CD8-positive, alpha-beta memory T cell (primary cell): ENCODE measurements around the gene ICE1. TPM values are rescaled to one million over a fixed set of nuclear protein-coding genes. Genes with fewer than 3 reads are reported as not detected.
A peak's percentile ranks its signal among the peaks of the same experiment; 100 is the strongest.
"Not testable (repeated sequence)": the region's sequence is repeated elsewhere in the genome, so short reads cannot be mapped to it uniquely, and the experiment has no call there.

ENCODE experiments used
- CTCF ChIA-PET: fragments of 350-600 bp; sonication (Branson Sonifier 250); formaldehyde crosslinking; loops from one replicate; lab custom pipeline; 2021; ENCODE audit warnings: antibody characterized with exemption; lab: Charles Lee
- POLR2A ChIA-PET: fragments of 350-600 bp; sonication (Branson Sonifier 250); formaldehyde crosslinking; loops from one replicate; lab custom pipeline; 2021; ENCODE audit warnings: antibody characterized with exemption; lab: Charles Lee
- DNase-seq, 5 donors: peaks; one replicate each; pipeline versions ENCODE4 v3.0.0 to v3.0.0-alpha.2; 2020 to 2022; ENCODE audit warnings: mixed read lengths in 1 of 5
- H3K27ac ChIP-seq: one replicate; pipeline ENCODE4 v1.7.0; 2013; ENCODE audit warnings: low read depth, mild to moderate bottlenecking, low read length, moderate library complexity
- H3K27me3 ChIP-seq: 2 replicates; pipeline ENCODE4 v1.7.0; 2013; ENCODE audit warnings: low read length, mild to moderate bottlenecking; ENCODE audit not compliant: insufficient read depth, poor library complexity, severe bottlenecking
- H3K36me3 ChIP-seq: 2 replicates; pipeline ENCODE4 v1.7.0; 2013; ENCODE audit warnings: mild to moderate bottlenecking, low read length, moderate library complexity; ENCODE audit not compliant: insufficient read depth
- H3K4me1 ChIP-seq: 2 replicates; pipeline ENCODE4 v1.7.0; 2013; ENCODE audit warnings: mild to moderate bottlenecking, low read length, moderate library complexity; ENCODE audit not compliant: insufficient read depth
- H3K4me3 ChIP-seq: 2 replicates; pipeline ENCODE4 v1.7.0; 2013; ENCODE audit warnings: mild to moderate bottlenecking, low read length
- H3K9me3 ChIP-seq: 2 replicates; pipeline ENCODE4 v1.7.0; 2013; ENCODE audit warnings: mild to moderate bottlenecking, low read length
- H3K27ac Mint-ChIP-seq, 8 donors: one replicate each; pipeline ENCODE4 v1.8.0; 2020 to 2021; ENCODE audit warnings: mixed read lengths in 8 of 8, mild to moderate bottlenecking in 6 of 8, inconsistent platforms in 3 of 8, moderate library complexity in 3 of 8
- H3K27me3 Mint-ChIP-seq, 2 donors: one replicate each; pipeline ENCODE4 v1.8.0; 2020 to 2021; ENCODE audit warnings: mixed read lengths in 2 of 2, mild to moderate bottlenecking in 1 of 2, moderate library complexity in 1 of 2
- H3K36me3 Mint-ChIP-seq, 3 donors: one replicate each; pipeline ENCODE4 v1.8.0; 2020 to 2021; ENCODE audit warnings: mixed read lengths in 3 of 3, inconsistent platforms in 1 of 3, mild to moderate bottlenecking in 1 of 3
- H3K4me1 Mint-ChIP-seq, 3 donors: one replicate each; pipeline ENCODE4 v1.8.0; 2020 to 2021; ENCODE audit warnings: mixed read lengths in 3 of 3, inconsistent platforms in 1 of 3, mild to moderate bottlenecking in 1 of 3
- H3K4me3 Mint-ChIP-seq, 7 donors: one replicate each; pipeline ENCODE4 v1.8.0; 2020 to 2021; ENCODE audit warnings: mixed read lengths in 7 of 7, mild to moderate bottlenecking in 6 of 7, moderate library complexity in 4 of 7, inconsistent platforms in 2 of 7
- H3K9me3 Mint-ChIP-seq, 5 donors: one replicate each; pipeline ENCODE4 v1.8.0; 2020 to 2022; ENCODE audit warnings: mixed read lengths in 5 of 5, mild to moderate bottlenecking in 3 of 5, moderate library complexity in 2 of 5, inconsistent platforms in 1 of 5
- polyA plus RNA-seq: library from polyadenylated mRNA; unstranded; fragments of 300-500 nt; fragmentation: Illumina TruSeq; gene quantifications from one replicate; pipeline ENCODE4 v1.2.3, GENCODE V29; 2021
- total RNA-seq, 2 experiments: library from RNA; stranded (reverse); gene quantifications; one replicate each; pipeline ENCODE4 v1.2.3, GENCODE V29; 2021

Gene ICE1
- total and polyA plus RNA-seq, 3 experiments from 2014 or later, result 20.4 to 41.7 (median 38.7) TPM

- CTCF ChIA-PET, H3K4me1 Mint-ChIP-seq, H3K36me3 ChIP-seq, DNase-seq, H3K27ac ChIP-seq, H3K27me3 Mint-ChIP-seq, H3K9me3 Mint-ChIP-seq, H3K4me1 ChIP-seq, H3K4me3 Mint-ChIP-seq, H3K9me3 ChIP-seq, POLR2A ChIA-PET, H3K27me3 ChIP-seq, H3K27ac Mint-ChIP-seq, H3K4me3 ChIP-seq: not testable (repeated sequence)
- peaks cover 1 to 13% (median 1%) of the 10 kb centered on the region in 3 donors for H3K36me3 Mint-ChIP-seq
These were observed 32.2 kb upstream of the ICE1 start for GRCh38 chr5:5390121-5390869.

- H3K4me3 Mint-ChIP-seq, H3K27ac ChIP-seq, H3K27ac Mint-ChIP-seq, H3K27me3 Mint-ChIP-seq, H3K4me1 Mint-ChIP-seq, DNase-seq, H3K4me3 ChIP-seq, H3K9me3 Mint-ChIP-seq, H3K9me3 ChIP-seq, H3K4me1 ChIP-seq, POLR2A ChIA-PET, H3K36me3 ChIP-seq, CTCF ChIA-PET, H3K27me3 ChIP-seq: not testable (repeated sequence)
- H3K36me3 Mint-ChIP-seq, result peaks cover 0 to 13% (median 1%) of the 10 kb centered on the region in 3 donors
These were observed 30.0 kb upstream of the ICE1 start for GRCh38 chr5:5392504-5392903.

- H3K27me3 Mint-ChIP-seq, H3K27ac Mint-ChIP-seq, H3K4me1 Mint-ChIP-seq, DNase-seq, H3K4me3 Mint-ChIP-seq, H3K9me3 ChIP-seq, H3K4me3 ChIP-seq, H3K27ac ChIP-seq, CTCF ChIA-PET, H3K9me3 Mint-ChIP-seq, POLR2A ChIA-PET, H3K27me3 ChIP-seq, H3K36me3 ChIP-seq, H3K4me1 ChIP-seq: not testable (repeated sequence)
- H3K36me3 Mint-ChIP-seq, result peaks cover 0 to 16% (median 1%) of the 10 kb centered on the region in 3 donors
These were observed 28.0 kb upstream of the ICE1 start for GRCh38 chr5:5394384-5394986.

GRCh38 chr5:5395093-5395492, 27.4 kb upstream of the ICE1 start:
- H3K9me3 Mint-ChIP-seq, H3K27me3 ChIP-seq, H3K36me3 ChIP-seq, H3K4me1 ChIP-seq, CTCF ChIA-PET, H3K27ac Mint-ChIP-seq, H3K4me3 ChIP-seq, DNase-seq, H3K27me3 Mint-ChIP-seq, H3K27ac ChIP-seq, H3K9me3 ChIP-seq, H3K4me1 Mint-ChIP-seq, POLR2A ChIA-PET, H3K4me3 Mint-ChIP-seq: not testable (repeated sequence)
- peaks cover 1 to 20% (median 2%) of the 10 kb centered on the region in 3 donors for H3K36me3 Mint-ChIP-seq

- Histone ChIP-seq H3K9me3 (no peaks in the 10 kb centered on the region), H3K4me3 (no peak overlapping the region), H3K27me3 (no peaks in the 10 kb centered on the region), H3K36me3 (no peaks in the 10 kb centered on the region), H3K4me1 (no peaks in the 10 kb centered on the region), H3K27ac (no peak overlapping the region)
- peak overlapping the region in 1 of 8 donors; percentile 54 for H3K27ac Mint-ChIP-seq
- no peak for DNase-seq
- peaks cover 0 to 5% of the 10 kb centered on the region in 2 donors for H3K27me3 Mint-ChIP-seq
- POLR2A ChIA-PET, result no interaction called here
- CTCF ChIA-PET, result interaction anchor here (0.6 kb wide), 1 partner anchor 132 kb away, joined by 3 read pairs; no protein-coding TSS in a partner anchor
- no peak overlapping the region for H3K4me3 Mint-ChIP-seq
- no peaks in the 10 kb centered on the region for H3K9me3 Mint-ChIP-seq
- H3K36me3 Mint-ChIP-seq, result peaks cover 1 to 25% (median 5%) of the 10 kb centered on the region in 3 donors
- no peaks in the 10 kb centered on the region for H3K4me1 Mint-ChIP-seq
These were observed 24.4 kb upstream of the ICE1 start for GRCh38 chr5:5398071-5398470.

GRCh38 chr5:5401095-5401494, 21.4 kb upstream of the ICE1 start:
- Histone ChIP-seq H3K27ac (no peak overlapping the region), H3K4me1 (no peaks in the 10 kb centered on the region), H3K36me3 (no peaks in the 10 kb centered on the region), H3K27me3 (no peaks in the 10 kb centered on the region), H3K9me3 (no peaks in the 10 kb centered on the region), H3K4me3 (no peak overlapping the region)
- ChIA-PET CTCF (no interaction called here), POLR2A (no interaction called here)
- no peaks in the 10 kb centered on the region for H3K4me1 Mint-ChIP-seq
- peak overlapping the region in 1 of 8 donors; percentile 21 for H3K27ac Mint-ChIP-seq
- H3K9me3 Mint-ChIP-seq, result no peaks in the 10 kb centered on the region
- H3K27me3 Mint-ChIP-seq, result peaks cover 0 to 5% of the 10 kb centered on the region in 2 donors
- peaks cover 1 to 20% (median 6%) of the 10 kb centered on the region in 3 donors for H3K36me3 Mint-ChIP-seq
- no peak for DNase-seq
- H3K4me3 Mint-ChIP-seq, result no peak overlapping the region

- H3K4me1 Mint-ChIP-seq, result no peaks in the 10 kb centered on the region
- no peak overlapping the region for H3K4me3 Mint-ChIP-seq
- Histone ChIP-seq H3K9me3 (peaks cover 3% of the 10 kb centered on the region), H3K4me1 (no peaks in the 10 kb centered on the region), H3K4me3 (no peak overlapping the region), H3K27ac (no peak overlapping the region), H3K36me3 (no peaks in the 10 kb centered on the region), H3K27me3 (no peaks in the 10 kb centered on the region)
- H3K27me3 Mint-ChIP-seq, result peaks cover 0 to 2% of the 10 kb centered on the region in 2 donors
- ChIA-PET POLR2A (no interaction called here), CTCF (no interaction called here)
- peaks cover 0 to 4% (median 1%) of the 10 kb centered on the region in 5 donors for H3K9me3 Mint-ChIP-seq
- no peak for DNase-seq
- peaks cover 1 to 26% (median 6%) of the 10 kb centered on the region in 3 donors for H3K36me3 Mint-ChIP-seq
- H3K27ac Mint-ChIP-seq, result no peak overlapping the region
These were observed 18.7 kb upstream of the ICE1 start for GRCh38 chr5:5403741-5404140.

- DNase-seq, result no peak
- Histone ChIP-seq H3K4me1 (no peaks in the 10 kb centered on the region), H3K36me3 (no peaks in the 10 kb centered on the region), H3K9me3 (peaks cover 9% of the 10 kb centered on the region), H3K27ac (no peak overlapping the region), H3K4me3 (no peak overlapping the region), H3K27me3 (no peaks in the 10 kb centered on the region)
- no peaks in the 10 kb centered on the region for H3K4me1 Mint-ChIP-seq
- H3K9me3 Mint-ChIP-seq, result peaks cover 0 to 8% (median 2%) of the 10 kb centered on the region in 5 donors
- H3K4me3 Mint-ChIP-seq, result no peak overlapping the region
- H3K36me3 Mint-ChIP-seq, result peaks cover 1 to 25% (median 6%) of the 10 kb centered on the region in 3 donors
- H3K27me3 Mint-ChIP-seq, result peaks cover 0 to 2% of the 10 kb centered on the region in 2 donors
- no peak overlapping the region for H3K27ac Mint-ChIP-seq
- ChIA-PET CTCF (no interaction called here), POLR2A (no interaction called here)
These were observed 18.1 kb upstream of the ICE1 start for GRCh38 chr5:5404381-5404780.
